GM10248 (cell line): ENCODE results near the gene GABRB3.

Experiments
- CTCF ChIA-PET: fragments of 300-600 bp; sonication (Branson Sonifier 250); formaldehyde crosslinking; extraction: SDS; loops from one replicate; lab custom pipeline; 2021; ENCODE audit warnings: antibody characterized with exemption; lab: Yijun Ruan, JAX
- POLR2A ChIA-PET: fragments of 350-650 bp; sonication (Branson Sonifier 250); formaldehyde crosslinking; extraction: SDS; loops from one replicate; lab custom pipeline; 2020; ENCODE audit warnings: antibody characterized with exemption; lab: Yijun Ruan, JAX
- DNase-seq: peaks from one replicate; pipeline ENCODE4 v3.0.0; 2012; ENCODE audit errors: extremely low spot score
- TF ChIP-seq, protein P1 (sequence below): IDR thresholded peaks from 2 replicates; pipeline ENCODE4 v1.5.1; 2012; ENCODE audit warnings: mild to moderate bottlenecking, low read depth; ENCODE audit errors: extremely low read depth, missing control alignments, control extremely low read depth

Gene GABRB3

DNA sequence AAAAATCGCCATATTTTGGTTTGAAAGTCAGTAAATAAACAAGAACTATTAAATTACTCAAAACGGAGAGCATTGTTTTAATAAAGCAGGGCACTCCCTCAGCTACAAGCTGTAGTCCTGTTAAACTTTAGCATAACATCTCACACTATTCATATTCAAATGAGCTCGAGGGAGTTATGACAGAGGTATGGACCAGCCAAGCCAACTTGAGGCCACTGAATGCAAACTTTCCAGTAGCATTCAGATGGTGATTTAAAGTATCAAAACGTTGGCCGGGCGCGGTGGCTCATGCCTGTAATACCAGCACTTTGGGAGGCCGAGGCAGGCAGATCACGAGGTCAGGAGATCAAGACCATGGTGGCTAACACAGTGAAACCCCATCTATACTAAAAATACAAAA is 132.9 kb downstream of the GABRB3 start:
- CTCF ChIA-PET, result interaction anchor here (1.3 to 1.5 kb wide), 2 partner anchors 9 to 10 kb away, joined by 3 read pairs; no protein-coding TSS in a partner anchor
- POLR2A ChIA-PET, result no interaction called here
- no peak for DNase-seq
- TF ChIP-seq, protein P1, sequence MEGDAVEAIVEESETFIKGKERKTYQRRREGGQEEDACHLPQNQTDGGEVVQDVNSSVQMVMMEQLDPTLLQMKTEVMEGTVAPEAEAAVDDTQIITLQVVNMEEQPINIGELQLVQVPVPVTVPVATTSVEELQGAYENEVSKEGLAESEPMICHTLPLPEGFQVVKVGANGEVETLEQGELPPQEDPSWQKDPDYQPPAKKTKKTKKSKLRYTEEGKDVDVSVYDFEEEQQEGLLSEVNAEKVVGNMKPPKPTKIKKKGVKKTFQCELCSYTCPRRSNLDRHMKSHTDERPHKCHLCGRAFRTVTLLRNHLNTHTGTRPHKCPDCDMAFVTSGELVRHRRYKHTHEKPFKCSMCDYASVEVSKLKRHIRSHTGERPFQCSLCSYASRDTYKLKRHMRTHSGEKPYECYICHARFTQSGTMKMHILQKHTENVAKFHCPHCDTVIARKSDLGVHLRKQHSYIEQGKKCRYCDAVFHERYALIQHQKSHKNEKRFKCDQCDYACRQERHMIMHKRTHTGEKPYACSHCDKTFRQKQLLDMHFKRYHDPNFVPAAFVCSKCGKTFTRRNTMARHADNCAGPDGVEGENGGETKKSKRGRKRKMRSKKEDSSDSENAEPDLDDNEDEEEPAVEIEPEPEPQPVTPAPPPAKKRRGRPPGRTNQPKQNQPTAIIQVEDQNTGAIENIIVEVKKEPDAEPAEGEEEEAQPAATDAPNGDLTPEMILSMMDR, result no peak

DNA sequence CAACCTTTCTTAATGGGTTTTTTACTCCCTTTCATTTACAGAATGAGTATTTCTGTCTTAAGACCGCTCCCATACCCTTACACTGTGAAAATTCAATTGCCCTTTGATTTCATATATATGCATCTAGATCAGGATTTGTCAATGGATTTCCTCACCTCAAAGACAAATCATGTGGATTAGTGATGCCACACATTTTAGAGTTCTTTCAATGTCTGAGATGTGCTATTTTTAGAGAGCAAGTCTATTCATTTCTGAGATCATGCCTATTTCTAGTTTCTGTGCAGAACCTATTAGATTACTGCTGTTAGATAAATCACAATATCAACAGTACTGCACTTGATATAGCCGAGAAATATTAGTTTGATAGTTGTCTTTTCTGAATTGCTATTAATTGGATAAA is 137.3 kb downstream of the GABRB3 start:
- ChIA-PET POLR2A (no interaction called here), CTCF (no interaction called here)
- TF ChIP-seq, protein P1, result no peak
- DNase-seq, result no peak

DNA sequence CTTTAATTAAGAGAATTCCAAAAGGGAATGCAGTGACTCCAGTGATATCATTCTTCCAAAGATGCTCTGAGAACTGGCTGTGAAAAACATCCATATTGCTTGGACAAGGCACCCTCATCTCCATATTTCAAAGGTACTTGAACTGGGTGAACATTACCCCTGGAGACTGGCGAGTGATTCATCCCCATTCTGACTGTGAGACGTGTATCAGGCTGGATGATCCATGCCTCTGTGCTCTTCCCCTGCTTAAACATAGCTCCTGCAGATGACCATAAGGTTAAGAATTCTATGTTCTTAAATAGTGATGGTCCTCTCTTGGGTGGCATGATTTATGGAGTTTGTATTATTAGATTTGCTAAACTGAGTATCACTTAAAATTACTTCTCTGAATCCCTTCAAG is 137.8 kb downstream of the GABRB3 start:
- DNase-seq, result no peak
- POLR2A ChIA-PET, result no interaction called here
- CTCF ChIA-PET, result no interaction called here
- TF ChIP-seq, protein P1, result no peak

DNA sequence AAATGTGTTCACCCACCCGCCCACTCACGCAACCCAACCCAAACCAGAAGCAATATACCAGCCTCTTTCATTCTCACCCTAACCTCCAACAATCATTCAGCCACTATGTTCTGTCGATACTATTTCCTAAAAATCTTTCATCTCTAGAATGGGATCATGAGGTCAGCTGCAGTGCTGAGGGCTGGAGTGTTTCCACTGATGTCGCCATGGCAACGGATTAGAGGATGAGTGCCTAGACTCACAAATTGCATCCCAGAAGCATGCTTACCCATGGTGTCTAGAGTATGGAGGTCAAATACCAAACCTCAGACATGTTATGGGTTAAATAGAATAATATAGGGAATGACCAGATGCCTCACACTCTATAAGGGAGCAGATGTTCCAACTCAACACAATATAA is 138.5 kb downstream of the GABRB3 start:
- POLR2A ChIA-PET, result no interaction called here
- no peak for DNase-seq
- TF ChIP-seq, protein P1, result no peak
- CTCF ChIA-PET, result no interaction called here

DNA sequence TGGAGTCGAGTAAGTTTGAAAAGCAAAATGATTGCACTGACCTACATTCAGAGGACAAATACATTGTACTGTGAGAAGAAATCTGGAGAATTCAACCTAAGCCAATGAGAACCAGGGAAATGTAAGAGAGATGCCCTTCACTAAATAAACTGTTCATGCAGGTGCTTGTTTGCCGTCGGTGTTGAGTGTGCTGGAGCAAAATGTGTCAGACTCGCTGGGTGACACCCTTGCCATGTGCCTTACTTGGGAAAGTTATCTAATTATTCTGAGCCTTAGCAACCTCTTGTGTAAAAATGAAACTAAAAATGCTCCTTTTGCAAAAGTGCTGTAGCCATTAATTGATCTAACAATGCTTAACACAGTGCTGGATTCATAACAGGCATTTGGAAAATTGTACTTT is 140.4 kb downstream of the GABRB3 start:
- no peak for DNase-seq

DNA sequence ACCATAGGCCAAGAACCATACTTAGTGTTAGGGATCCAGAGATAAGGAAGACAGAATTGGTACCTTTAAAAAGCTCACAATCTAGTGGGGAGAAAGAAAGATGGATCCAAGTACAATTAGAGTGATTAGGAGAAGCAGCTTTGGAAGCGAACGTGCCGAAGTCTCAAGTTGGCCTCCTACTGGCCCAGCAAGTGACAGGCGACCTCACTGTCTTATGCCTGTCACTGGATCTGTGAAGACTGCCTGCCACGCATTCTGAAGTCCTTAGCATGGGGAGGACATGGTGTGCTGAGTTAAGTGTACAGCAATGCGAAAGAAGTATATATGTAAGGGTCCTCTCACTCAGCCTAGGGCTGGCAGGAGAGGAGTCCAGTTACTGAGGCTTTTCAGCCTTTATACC is 141.0 kb downstream of the GABRB3 start:
- no peak for DNase-seq
- CTCF ChIA-PET, result no interaction called here
- POLR2A ChIA-PET, result no interaction called here
- TF ChIP-seq, protein P1, result no peak

More for the DNA sequence above, 140.4 kb downstream of the GABRB3 start:
- ChIA-PET POLR2A (no interaction called here), CTCF (no interaction called here)
- TF ChIP-seq, protein P1, result no peak

DNA sequence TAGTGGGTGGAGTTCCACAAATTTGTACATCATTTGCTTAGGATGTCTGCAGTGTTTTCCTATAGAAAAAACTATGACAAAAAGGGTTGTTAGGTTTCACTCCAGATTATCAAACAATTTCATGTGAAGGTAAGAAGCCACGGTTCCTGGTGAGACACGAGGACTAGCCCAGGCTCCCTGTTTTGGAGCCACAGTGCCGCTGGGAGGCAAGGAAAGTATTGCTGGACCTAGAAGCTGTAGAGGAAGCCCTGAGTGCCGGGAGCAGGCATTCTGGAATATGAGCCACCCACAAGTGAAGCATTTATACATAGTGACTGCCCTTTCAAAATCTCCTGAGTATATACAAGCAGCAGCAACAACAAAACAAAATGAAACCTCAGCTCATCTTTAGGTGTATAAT is 142.0 kb downstream of the GABRB3 start:
- POLR2A ChIA-PET, result no interaction called here
- CTCF ChIA-PET, result interaction anchor here (0.8 kb wide), 1 partner anchor 10 kb away, joined by 3 read pairs; no protein-coding TSS in a partner anchor
- TF ChIP-seq, protein P1, result no peak
- no peak for DNase-seq
